ENCODE results near the gene AQP12B. TPM values are rescaled to one million over a fixed set of nuclear protein-coding genes. Genes with fewer than 3 reads are reported as not detected.

AQP12B gene
- polyA plus RNA-seq, 1 donor from 2014 or later = not detected

DNA sequence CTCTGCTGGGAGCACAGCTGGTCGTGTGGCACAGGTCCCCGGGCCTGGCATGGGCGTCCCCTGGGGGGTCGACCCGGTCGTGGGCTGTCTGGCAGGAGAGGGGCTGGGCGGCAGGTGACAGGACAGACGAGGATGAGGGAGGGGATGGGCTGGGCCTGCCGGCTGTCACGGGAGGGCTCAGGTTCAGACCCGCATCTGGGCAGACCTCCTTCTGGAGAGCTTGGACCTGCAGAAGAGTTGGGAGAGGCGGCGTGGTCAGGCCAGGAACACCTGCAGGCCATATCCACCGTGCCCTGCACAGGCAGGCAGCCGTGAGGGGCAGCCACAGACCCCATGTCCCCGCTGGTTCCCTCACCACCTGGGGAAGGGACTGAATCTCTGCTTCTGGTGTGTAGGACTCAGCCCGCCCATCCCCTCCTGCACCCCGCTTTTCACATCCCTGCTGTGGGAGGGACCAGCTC, 34.5 kb upstream of the AQP12B start:
- Histone ChIP-seq H3K36me3 (ENCODE audit: insufficient read depth, low read length) (no peaks in the 10 kb centered on the region), H3K9me3 (ENCODE audit: low read length) (no peaks in the 10 kb centered on the region), H3K79me2 (replicated peaks; ENCODE audit: insufficient read depth, low read length) (no peaks in the 10 kb centered on the region), H3F3A (ENCODE audit: insufficient read depth, low read length, poor library complexity, severe bottlenecking) (no peaks in the 10 kb centered on the region), H3K4me2 (ENCODE audit: low read length) (no peak overlapping the region), H3K9ac (ENCODE audit: low read length) (no peak overlapping the region), H2AFZ (ENCODE audit: low read depth, low read length) (no peak overlapping the region), H3K4me3 (ENCODE audit: low read length) (no peak overlapping the region), H3K27ac (ENCODE audit: low read length) (no peak overlapping the region), H3K27me3 (ENCODE audit: insufficient read depth, low read depth, low read length) (no peaks in the 10 kb centered on the region), H4K20me1 (ENCODE audit: insufficient read depth) (no peaks in the 10 kb centered on the region), H3K9me2 (ENCODE audit: insufficient read depth, low read length) (no peaks in the 10 kb centered on the region)
- TF ChIP-seq, protein P1, sequence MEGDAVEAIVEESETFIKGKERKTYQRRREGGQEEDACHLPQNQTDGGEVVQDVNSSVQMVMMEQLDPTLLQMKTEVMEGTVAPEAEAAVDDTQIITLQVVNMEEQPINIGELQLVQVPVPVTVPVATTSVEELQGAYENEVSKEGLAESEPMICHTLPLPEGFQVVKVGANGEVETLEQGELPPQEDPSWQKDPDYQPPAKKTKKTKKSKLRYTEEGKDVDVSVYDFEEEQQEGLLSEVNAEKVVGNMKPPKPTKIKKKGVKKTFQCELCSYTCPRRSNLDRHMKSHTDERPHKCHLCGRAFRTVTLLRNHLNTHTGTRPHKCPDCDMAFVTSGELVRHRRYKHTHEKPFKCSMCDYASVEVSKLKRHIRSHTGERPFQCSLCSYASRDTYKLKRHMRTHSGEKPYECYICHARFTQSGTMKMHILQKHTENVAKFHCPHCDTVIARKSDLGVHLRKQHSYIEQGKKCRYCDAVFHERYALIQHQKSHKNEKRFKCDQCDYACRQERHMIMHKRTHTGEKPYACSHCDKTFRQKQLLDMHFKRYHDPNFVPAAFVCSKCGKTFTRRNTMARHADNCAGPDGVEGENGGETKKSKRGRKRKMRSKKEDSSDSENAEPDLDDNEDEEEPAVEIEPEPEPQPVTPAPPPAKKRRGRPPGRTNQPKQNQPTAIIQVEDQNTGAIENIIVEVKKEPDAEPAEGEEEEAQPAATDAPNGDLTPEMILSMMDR (IDR thresholded peaks at IDR 0.05; ENCODE audit: poor library complexity, severe bottlenecking) = no peak
- TF ChIP-seq EZH2 (IDR thresholded peaks at IDR 0.05; ENCODE audit: borderline replicate concordance, insufficient read depth, low read length, poor library complexity, severe bottlenecking) = no peak
- no peak for TF ChIP-seq TAF1 (IDR thresholded peaks at IDR 0.05; ENCODE audit: low read depth)
- TF ChIP-seq, protein P2, sequence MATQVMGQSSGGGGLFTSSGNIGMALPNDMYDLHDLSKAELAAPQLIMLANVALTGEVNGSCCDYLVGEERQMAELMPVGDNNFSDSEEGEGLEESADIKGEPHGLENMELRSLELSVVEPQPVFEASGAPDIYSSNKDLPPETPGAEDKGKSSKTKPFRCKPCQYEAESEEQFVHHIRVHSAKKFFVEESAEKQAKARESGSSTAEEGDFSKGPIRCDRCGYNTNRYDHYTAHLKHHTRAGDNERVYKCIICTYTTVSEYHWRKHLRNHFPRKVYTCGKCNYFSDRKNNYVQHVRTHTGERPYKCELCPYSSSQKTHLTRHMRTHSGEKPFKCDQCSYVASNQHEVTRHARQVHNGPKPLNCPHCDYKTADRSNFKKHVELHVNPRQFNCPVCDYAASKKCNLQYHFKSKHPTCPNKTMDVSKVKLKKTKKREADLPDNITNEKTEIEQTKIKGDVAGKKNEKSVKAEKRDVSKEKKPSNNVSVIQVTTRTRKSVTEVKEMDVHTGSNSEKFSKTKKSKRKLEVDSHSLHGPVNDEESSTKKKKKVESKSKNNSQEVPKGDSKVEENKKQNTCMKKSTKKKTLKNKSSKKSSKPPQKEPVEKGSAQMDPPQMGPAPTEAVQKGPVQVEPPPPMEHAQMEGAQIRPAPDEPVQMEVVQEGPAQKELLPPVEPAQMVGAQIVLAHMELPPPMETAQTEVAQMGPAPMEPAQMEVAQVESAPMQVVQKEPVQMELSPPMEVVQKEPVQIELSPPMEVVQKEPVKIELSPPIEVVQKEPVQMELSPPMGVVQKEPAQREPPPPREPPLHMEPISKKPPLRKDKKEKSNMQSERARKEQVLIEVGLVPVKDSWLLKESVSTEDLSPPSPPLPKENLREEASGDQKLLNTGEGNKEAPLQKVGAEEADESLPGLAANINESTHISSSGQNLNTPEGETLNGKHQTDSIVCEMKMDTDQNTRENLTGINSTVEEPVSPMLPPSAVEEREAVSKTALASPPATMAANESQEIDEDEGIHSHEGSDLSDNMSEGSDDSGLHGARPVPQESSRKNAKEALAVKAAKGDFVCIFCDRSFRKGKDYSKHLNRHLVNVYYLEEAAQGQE (IDR thresholded peaks at IDR 0.05; ENCODE audit: borderline replicate concordance) = no peak
- TF ChIP-seq EP300 (conservative IDR thresholded peaks at IDR 0.05; ENCODE audit: poor library complexity, severe bottlenecking) = no peak
- no peak for TF ChIP-seq MXI1 (conservative IDR thresholded peaks at IDR 0.05; ENCODE audit: poor library complexity, severe bottlenecking)

- Histone ChIP-seq H4K20me1 (ENCODE audit: insufficient read depth) (no peaks in the 10 kb centered on the region), H3K27me3 (ENCODE audit: insufficient read depth, low read depth, low read length) (no peaks in the 10 kb centered on the region), H3F3A (ENCODE audit: insufficient read depth, low read length, poor library complexity, severe bottlenecking) (no peaks in the 10 kb centered on the region), H3K9ac (ENCODE audit: low read length) (no peak overlapping the region), H3K79me2 (replicated peaks; ENCODE audit: insufficient read depth, low read length) (no peaks in the 10 kb centered on the region), H2AFZ (ENCODE audit: low read depth, low read length) (no peak overlapping the region), H3K27ac (ENCODE audit: low read length) (no peak overlapping the region), H3K9me2 (ENCODE audit: insufficient read depth, low read length) (no peaks in the 10 kb centered on the region), H3K4me3 (ENCODE audit: low read length) (no peak overlapping the region), H3K36me3 (ENCODE audit: insufficient read depth, low read length) (no peaks in the 10 kb centered on the region), H3K9me3 (ENCODE audit: low read length) (no peaks in the 10 kb centered on the region), H3K4me2 (ENCODE audit: low read length) (no peak overlapping the region)
- no peak for TF ChIP-seq SMC3 (conservative IDR thresholded peaks at IDR 0.05; ENCODE audit: poor library complexity)
- TF ChIP-seq, protein P1 (IDR thresholded peaks at IDR 0.05; ENCODE audit: poor library complexity, severe bottlenecking) = no peak
- TF ChIP-seq, protein P2 (IDR thresholded peaks at IDR 0.05; ENCODE audit: borderline replicate concordance) = no peak
- TF ChIP-seq EP300 (conservative IDR thresholded peaks at IDR 0.05; ENCODE audit: poor library complexity, severe bottlenecking) = no peak
- no peak for TF ChIP-seq EZH2 (IDR thresholded peaks at IDR 0.05; ENCODE audit: borderline replicate concordance, insufficient read depth, low read length, poor library complexity, severe bottlenecking)
- no peak for TF ChIP-seq RAD21 (conservative IDR thresholded peaks at IDR 0.05)
- TF ChIP-seq POLR2AphosphoS5 (IDR thresholded peaks at IDR 0.05) = no peak
- TF ChIP-seq MXI1 (conservative IDR thresholded peaks at IDR 0.05; ENCODE audit: poor library complexity, severe bottlenecking) = no peak
- TF ChIP-seq TAF1 (IDR thresholded peaks at IDR 0.05; ENCODE audit: low read depth) = no peak
These were observed 33.6 kb upstream of the AQP12B start for GRCh38 chr2:240716130-240716798.
